GM12878 (cell line): ENCODE results near the gene MGLL. TPM values are rescaled to one million over a fixed set of nuclear protein-coding genes. Genes with fewer than 3 reads are reported as not detected.

Experiments
- ATAC-seq: fragments of 200-7000 bp; cut with Tn5 transposase; 3 replicates; pipeline ENCODE4 v1.9.1; 2020; ENCODE audit warnings: mild to moderate bottlenecking, moderate library complexity
- BruUV-seq: library from RNA; stranded (reverse); fragments of 400-500 nt; replicated peaks from 2 replicates; lab custom pipeline; 2021; lab: Mats Ljungman, UMichigan
- CTCF ChIA-PET: fragments of 300-600 bp; sonication (Branson Sonifier 250); formaldehyde crosslinking; extraction: SDS; loops from one replicate; lab custom pipeline; 2021; ENCODE audit warnings: inconsistent platforms; lab: Yijun Ruan, JAX
- POLR2A ChIA-PET: fragments of 350-600 bp; formaldehyde crosslinking; extraction: SDS; loops from one replicate; lab custom pipeline; 2021; ENCODE audit warnings: inconsistent platforms; lab: Charles Lee
- RAD21 ChIA-PET: fragments of 300-600 bp; sonication (Branson Sonifier 250); formaldehyde crosslinking; loops from one replicate; lab custom pipeline; 2023; ENCODE audit warnings: antibody characterized with exemption; ENCODE audit not compliant: unreplicated experiment; lab: Charles Lee
- SMC1A ChIA-PET: fragments of 300-600 bp; sonication (Branson Sonifier 250); formaldehyde crosslinking; loops from one replicate; lab custom pipeline; 2023; ENCODE audit not compliant: unreplicated experiment, uncharacterized antibody; lab: Charles Lee
- DNase-seq: peaks from one replicate; pipeline ENCODE4 v3.0.0-alpha.2; 2011; ENCODE audit warnings: low read depth, low spot score
- FAIRE-seq: peaks from 3 replicates; lab custom pipeline; 2011; peaks lifted over from hg19 to GRCh38; lab: Jason Lieb, UNC
- H2AFZ ChIP-seq: 2 replicates; pipeline ENCODE4 v1.6.0; 2011; ENCODE audit warnings: low read depth, low read length, control low read depth; ENCODE audit not compliant: control insufficient read depth
- H3K27ac ChIP-seq: 2 replicates; pipeline ENCODE4 v1.5.1; 2011; ENCODE audit warnings: control low read depth; ENCODE audit not compliant: control insufficient read depth, insufficient read depth
- H3K27me3 ChIP-seq, 2 experiments: replicated peaks in 1 of 2; 2 replicates each; pipeline versions ENCODE4 v1.6.0 to v1.6.1; 2011; ENCODE audit warnings: low read length in 1 of 2; ENCODE audit not compliant: control insufficient read depth in 2 of 2, insufficient read depth in 2 of 2
- H3K36me3 ChIP-seq, 2 experiments: 2 replicates each; pipeline ENCODE4 v1.5.1; 2011; ENCODE audit warnings: low read length in 1 of 2; ENCODE audit not compliant: control insufficient read depth in 2 of 2, insufficient read depth in 2 of 2
- H3K4me1 ChIP-seq: 2 replicates; pipeline ENCODE4 v1.6.1; 2011; ENCODE audit warnings: mild to moderate bottlenecking, low read length, moderate library complexity, mixed read lengths; ENCODE audit not compliant: control insufficient read depth, insufficient read depth
- H3K4me2 ChIP-seq: 2 replicates; pipeline ENCODE4 v1.6.0; 2011; ENCODE audit warnings: control low read depth; ENCODE audit not compliant: control insufficient read depth, insufficient read depth
- H3K4me3 ChIP-seq: fragments of 200-600 bp; sonication (generic); 2 replicates; pipeline ENCODE4 v1.5.1; 2016
- H3K79me2 ChIP-seq: 2 replicates; pipeline ENCODE4 v1.6.0; 2011; ENCODE audit warnings: low read length; ENCODE audit not compliant: control insufficient read depth, insufficient read depth
- H3K9ac ChIP-seq: 2 replicates; pipeline ENCODE4 v1.8.0; 2011; ENCODE audit warnings: low read length, control low read depth, mixed read lengths; ENCODE audit not compliant: control insufficient read depth, insufficient read depth
- H3K9me3 ChIP-seq: replicated peaks from 3 replicates; pipeline ENCODE4 v1.5.1; 2011; ENCODE audit warnings: mild to moderate bottlenecking, low read length; ENCODE audit not compliant: control insufficient read depth, insufficient read depth
- H4K20me1 ChIP-seq: 2 replicates; pipeline ENCODE4 v1.6.0; 2011; ENCODE audit not compliant: control insufficient read depth, insufficient read depth
- BCL11A ChIP-seq: IDR thresholded peaks from 2 replicates; pipeline ENCODE4 v1.6.1; 2011; ENCODE audit warnings: low read depth, low read length
- CBX5 ChIP-seq: sonication (generic); IDR thresholded peaks from 2 replicates; pipeline ENCODE4 v1.6.1; 2016; ENCODE audit warnings: low read depth, moderate library complexity, mild to moderate bottlenecking, inconsistent platforms
- CEBPB ChIP-seq, 2 experiments: fragments of 150-350 bp in 1 of 2; IDR thresholded peaks; 2 replicates each; pipeline ENCODE4 v1.6.1; 2012 to 2014; ENCODE audit warnings: low read depth in 2 of 2, low read length in 2 of 2, borderline replicate concordance in 1 of 2, inconsistent platforms in 1 of 2
- EGR1 ChIP-seq, 2 experiments: IDR thresholded peaks; 1 replicate in 1 of 2; 2 replicates in 1 of 2; pipeline ENCODE4 v1.6.1; 2011 to 2012; ENCODE audit warnings: low read depth in 2 of 2, low read length in 2 of 2, borderline replicate concordance in 1 of 2, mild to moderate bottlenecking in 1 of 2, moderate library complexity in 1 of 2
- EP300 ChIP-seq, 2 experiments: fragments of 150-350 bp in 1 of 2; IDR thresholded peaks; 2 replicates each; pipeline ENCODE4 v1.6.1; 2011 to 2012; ENCODE audit warnings: low read depth in 2 of 2, low read length in 2 of 2, borderline replicate concordance in 1 of 2, improper control_type of control experiment in 1 of 2, inconsistent platforms in 1 of 2; ENCODE audit not compliant: control insufficient read depth in 1 of 2
- ESRRA ChIP-seq: IDR thresholded peaks from 2 replicates; pipeline ENCODE4 v1.6.1; 2012; ENCODE audit warnings: mild to moderate bottlenecking, low read length, improper control_type of control experiment
- GATAD2B ChIP-seq: fragments of 450-650 bp; conservative IDR thresholded peaks from 2 replicates; pipeline ENCODE4 v1.6.1; 2017; ENCODE audit warnings: low read depth, mild to moderate bottlenecking, moderate library complexity
- HCFC1 ChIP-seq: fragments of 150-350 bp; IDR thresholded peaks from 2 replicates; pipeline ENCODE4 v1.6.1; 2014; ENCODE audit warnings: low read length
- HDGF ChIP-seq: fragments of 450-650 bp; IDR thresholded peaks from 2 replicates; pipeline ENCODE4 v1.6.1; 2016; ENCODE audit warnings: antibody characterized with exemption
- KLF5 ChIP-seq: fragments of 450-650 bp; IDR thresholded peaks from 2 replicates; pipeline ENCODE4 v1.6.1; 2014; ENCODE audit warnings: mild to moderate bottlenecking; ENCODE audit not compliant: partially characterized antibody
- NFIC ChIP-seq: IDR thresholded peaks from 2 replicates; pipeline ENCODE4 v1.6.1; 2012; ENCODE audit warnings: low read depth, mild to moderate bottlenecking, inconsistent platforms, low read length, moderate library complexity
- RAD21 ChIP-seq: IDR thresholded peaks from 2 replicates; pipeline ENCODE4 v1.6.1; 2011; ENCODE audit warnings: mild to moderate bottlenecking, low read depth, low read length, moderate library complexity; ENCODE audit not compliant: insufficient read depth
- RELA ChIP-seq: fragments of 450-650 bp; IDR thresholded peaks from 2 replicates; pipeline ENCODE4 v1.8.0; 2014; ENCODE audit warnings: borderline replicate concordance; ENCODE audit not compliant: partially characterized antibody
- RUNX3 ChIP-seq: IDR thresholded peaks from 2 replicates; pipeline ENCODE4 v1.6.1; 2012; ENCODE audit warnings: low read length, inconsistent platforms
- WGBS: methylation state at CpG from one replicate; pipeline ENCODE4 v1.1.6; 2016; ENCODE audit warnings: low lambda C conversion rate; ENCODE audit not compliant: insufficient replicate concordance, insufficient coverage; ENCODE audit errors: missing lambda C conversion rate; 5-methylcytosine and 5-hydroxymethylcytosine counted together
- in situ Hi-C: fragments of 300-500 bp; cut with MboI; formaldehyde crosslinking; loops from 9 replicates; pipeline ENCODE4 v1.14.3; 2018; ENCODE audit warnings: mixed read lengths
- intact Hi-C: fragments of 100-400 bp; cut with micrococcal nuclease; formaldehyde crosslinking; loops from one replicate; pipeline ENCODE4 v1.14.2; 2022; ENCODE audit not compliant: unreplicated experiment
- polyA plus RNA-seq, 11 experiments: library from polyadenylated mRNA; depleted of rRNA in 4 of 11; unstranded in 6 of 11; stranded (reverse) in 5 of 11; fragments of >200 nt; fragmentation: Nextera tagmentation in 4 of 11; fragmentation: Illumina TruSeq in 1 of 11; extraction: Ambion mirVana in 4 of 11; extraction: Trizol in 1 of 11; gene quantifications; 1 replicate in 1 of 11; 2 replicates in 10 of 11; pipeline versions ENCODE4 v1.2.1 to v1.2.3, GENCODE V29; 2011 to 2016; ENCODE audit warnings: inconsistent platforms in 2 of 11, missing spikeins in 2 of 11, low read depth in 1 of 11
- total RNA-seq, 4 experiments: library from RNA; depleted of rRNA in 3 of 4; stranded (reverse); fragments of >200 nt in 3 of 4; fragmentation: Illumina TruSeq in 1 of 4; extraction: Trizol in 1 of 4; gene quantifications; 2 replicates each; pipeline versions ENCODE4 v1.2.1 to v1.2.3, GENCODE V29; 2013 to 2021
- TF ChIP-seq, protein P1 (sequence below): fragments of 450-650 bp; IDR thresholded peaks from 2 replicates; pipeline ENCODE4 v1.6.1; 2016; ENCODE audit warnings: mild to moderate bottlenecking, moderate library complexity, borderline replicate concordance
- TF ChIP-seq, protein P2 (sequence below): fragments of 450-650 bp; IDR thresholded peaks from 2 replicates; pipeline ENCODE4 v1.6.1; 2017; ENCODE audit warnings: mild to moderate bottlenecking, moderate library complexity

The MGLL gene
- total and polyA plus RNA-seq, 10 of the 15 experiments (the other 5 are each of a cell fraction or from before 2014, with no cell fraction given), result 44.9 to 177 (median 72.9) TPM

DNA sequence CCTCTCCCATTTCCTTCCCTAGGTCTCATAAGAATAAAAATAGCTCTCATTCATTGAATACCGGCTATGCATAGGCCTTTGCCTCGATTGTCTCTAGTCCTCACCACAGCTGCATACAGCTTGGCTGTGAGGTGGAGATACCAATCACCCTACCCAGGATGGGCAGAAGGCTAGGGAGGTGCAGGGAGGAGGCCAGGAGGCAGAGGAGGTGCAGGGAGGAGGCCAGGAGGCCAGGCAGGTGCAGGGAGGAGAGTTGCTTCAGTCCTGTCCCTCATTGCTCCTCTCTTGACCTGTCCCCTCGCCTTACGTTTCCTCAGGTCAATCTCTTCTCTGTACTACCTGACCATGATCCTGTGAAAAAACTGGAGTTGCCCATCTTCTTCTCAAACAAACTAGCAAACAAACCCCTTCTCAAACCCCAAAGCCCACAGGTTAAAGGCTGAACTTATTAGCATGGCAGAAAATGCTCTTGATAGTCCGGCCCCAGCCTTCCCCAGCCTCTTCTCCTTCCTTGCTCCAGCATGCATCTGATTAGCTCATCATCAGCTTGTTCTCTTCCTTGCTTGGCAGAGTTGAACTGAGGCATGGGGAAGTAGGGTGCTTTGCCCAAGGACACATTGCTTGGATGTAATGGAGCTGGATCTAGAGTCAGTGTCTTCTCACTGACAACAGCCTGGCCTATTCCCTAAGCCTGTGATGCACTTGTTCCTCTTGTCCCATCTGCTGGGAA lies 177.5 kb downstream of the MGLL start:
- 46% methylated on average over 5 of the region's 5 CpGs for WGBS
- ChIA-PET RAD21 (interaction anchor here (3.0 kb wide), 1 partner anchor 70 kb away, joined by 8 read pairs; no protein-coding TSS in a partner anchor), CTCF (interaction anchor here (0.6 to 1.4 kb wide), 5 partner anchors 10 to 326 kb away, joined by 3 to 5 read pairs (median 4); no protein-coding TSS in a partner anchor), SMC1A (interaction anchor here (1.0 to 1.2 kb wide), 2 partner anchors 13 to 189 kb away, joined by 3 read pairs; no protein-coding TSS in a partner anchor), POLR2A (no interaction called here)
- ATAC-seq (no peak), DNase-seq (no peak), FAIRE-seq (no peak)
- no peaks in the 10 kb centered on the region for H3K36me3 ChIP-seq
- H3K4me3 ChIP-seq, result no peak overlapping the region
- no peak overlapping the region for H3K4me2 ChIP-seq
- no peak overlapping the region for H3K27ac ChIP-seq
- no peak overlapping the region for H2AFZ ChIP-seq
- in situ Hi-C loops (no loop called here), intact Hi-C loops (no loop called here)
- no peak overlapping the region for H3K9ac ChIP-seq
- no peaks in the 10 kb centered on the region; a peak in 1 of 4 replicates for H3K27me3 ChIP-seq
- no TSS peak for BruUV-seq
- no peaks in the 10 kb centered on the region for H3K4me1 ChIP-seq
- H4K20me1 ChIP-seq, result no peaks in the 10 kb centered on the region
- no peaks in the 10 kb centered on the region for H3K9me3 ChIP-seq
- no peaks in the 10 kb centered on the region for H3K79me2 ChIP-seq
- no peak for TF ChIP-seq CBX5
- no peak for TF ChIP-seq RAD21
- TF ChIP-seq KLF5, result no peak
- TF ChIP-seq RUNX3, result no peak
- no peak for TF ChIP-seq HCFC1
- no peak for TF ChIP-seq BCL11A
- TF ChIP-seq, protein P1, sequence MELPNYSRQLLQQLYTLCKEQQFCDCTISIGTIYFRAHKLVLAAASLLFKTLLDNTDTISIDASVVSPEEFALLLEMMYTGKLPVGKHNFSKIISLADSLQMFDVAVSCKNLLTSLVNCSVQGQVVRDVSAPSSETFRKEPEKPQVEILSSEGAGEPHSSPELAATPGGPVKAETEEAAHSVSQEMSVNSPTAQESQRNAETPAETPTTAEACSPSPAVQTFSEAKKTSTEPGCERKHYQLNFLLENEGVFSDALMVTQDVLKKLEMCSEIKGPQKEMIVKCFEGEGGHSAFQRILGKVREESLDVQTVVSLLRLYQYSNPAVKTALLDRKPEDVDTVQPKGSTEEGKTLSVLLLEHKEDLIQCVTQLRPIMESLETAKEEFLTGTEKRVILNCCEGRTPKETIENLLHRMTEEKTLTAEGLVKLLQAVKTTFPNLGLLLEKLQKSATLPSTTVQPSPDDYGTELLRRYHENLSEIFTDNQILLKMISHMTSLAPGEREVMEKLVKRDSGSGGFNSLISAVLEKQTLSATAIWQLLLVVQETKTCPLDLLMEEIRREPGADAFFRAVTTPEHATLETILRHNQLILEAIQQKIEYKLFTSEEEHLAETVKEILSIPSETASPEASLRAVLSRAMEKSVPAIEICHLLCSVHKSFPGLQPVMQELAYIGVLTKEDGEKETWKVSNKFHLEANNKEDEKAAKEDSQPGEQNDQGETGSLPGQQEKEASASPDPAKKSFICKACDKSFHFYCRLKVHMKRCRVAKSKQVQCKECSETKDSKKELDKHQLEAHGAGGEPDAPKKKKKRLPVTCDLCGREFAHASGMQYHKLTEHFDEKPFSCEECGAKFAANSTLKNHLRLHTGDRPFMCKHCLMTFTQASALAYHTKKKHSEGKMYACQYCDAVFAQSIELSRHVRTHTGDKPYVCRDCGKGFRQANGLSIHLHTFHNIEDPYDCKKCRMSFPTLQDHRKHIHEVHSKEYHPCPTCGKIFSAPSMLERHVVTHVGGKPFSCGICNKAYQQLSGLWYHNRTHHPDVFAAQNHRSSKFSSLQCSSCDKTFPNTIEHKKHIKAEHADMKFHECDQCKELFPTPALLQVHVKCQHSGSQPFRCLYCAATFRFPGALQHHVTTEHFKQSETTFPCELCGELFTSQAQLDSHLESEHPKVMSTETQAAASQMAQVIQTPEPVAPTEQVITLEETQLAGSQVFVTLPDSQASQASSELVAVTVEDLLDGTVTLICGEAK, result no peak
- TF ChIP-seq HDGF, result no peak
- TF ChIP-seq EGR1 (IDR thresholded peaks at IDR 0.05; ENCODE audit: borderline replicate concordance in 1 of 2, low read depth in 2 of 2, low read length in 2 of 2), result no peak
- no peak for TF ChIP-seq RELA
- TF ChIP-seq NFIC, result no peak
- no peak for TF ChIP-seq GATAD2B
- TF ChIP-seq, protein P2, sequence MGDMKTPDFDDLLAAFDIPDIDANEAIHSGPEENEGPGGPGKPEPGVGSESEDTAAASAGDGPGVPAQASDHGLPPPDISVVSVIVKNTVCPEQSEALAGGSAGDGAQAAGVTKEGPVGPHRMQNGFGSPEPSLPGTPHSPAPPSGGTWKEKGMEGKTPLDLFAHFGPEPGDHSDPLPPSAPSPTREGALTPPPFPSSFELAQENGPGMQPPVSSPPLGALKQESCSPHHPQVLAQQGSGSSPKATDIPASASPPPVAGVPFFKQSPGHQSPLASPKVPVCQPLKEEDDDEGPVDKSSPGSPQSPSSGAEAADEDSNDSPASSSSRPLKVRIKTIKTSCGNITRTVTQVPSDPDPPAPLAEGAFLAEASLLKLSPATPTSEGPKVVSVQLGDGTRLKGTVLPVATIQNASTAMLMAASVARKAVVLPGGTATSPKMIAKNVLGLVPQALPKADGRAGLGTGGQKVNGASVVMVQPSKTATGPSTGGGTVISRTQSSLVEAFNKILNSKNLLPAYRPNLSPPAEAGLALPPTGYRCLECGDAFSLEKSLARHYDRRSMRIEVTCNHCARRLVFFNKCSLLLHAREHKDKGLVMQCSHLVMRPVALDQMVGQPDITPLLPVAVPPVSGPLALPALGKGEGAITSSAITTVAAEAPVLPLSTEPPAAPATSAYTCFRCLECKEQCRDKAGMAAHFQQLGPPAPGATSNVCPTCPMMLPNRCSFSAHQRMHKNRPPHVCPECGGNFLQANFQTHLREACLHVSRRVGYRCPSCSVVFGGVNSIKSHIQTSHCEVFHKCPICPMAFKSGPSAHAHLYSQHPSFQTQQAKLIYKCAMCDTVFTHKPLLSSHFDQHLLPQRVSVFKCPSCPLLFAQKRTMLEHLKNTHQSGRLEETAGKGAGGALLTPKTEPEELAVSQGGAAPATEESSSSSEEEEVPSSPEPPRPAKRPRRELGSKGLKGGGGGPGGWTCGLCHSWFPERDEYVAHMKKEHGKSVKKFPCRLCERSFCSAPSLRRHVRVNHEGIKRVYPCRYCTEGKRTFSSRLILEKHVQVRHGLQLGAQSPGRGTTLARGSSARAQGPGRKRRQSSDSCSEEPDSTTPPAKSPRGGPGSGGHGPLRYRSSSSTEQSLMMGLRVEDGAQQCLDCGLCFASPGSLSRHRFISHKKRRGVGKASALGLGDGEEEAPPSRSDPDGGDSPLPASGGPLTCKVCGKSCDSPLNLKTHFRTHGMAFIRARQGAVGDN, result no peak
- no peak for TF ChIP-seq EP300 (IDR thresholded peaks at IDR 0.05; ENCODE audit: borderline replicate concordance in 1 of 2, control insufficient read depth in 1 of 2, low read depth in 2 of 2, low read length in 2 of 2)
- TF ChIP-seq ESRRA, result no peak
- TF ChIP-seq CEBPB (IDR thresholded peaks at IDR 0.05; ENCODE audit: borderline replicate concordance in 1 of 2, low read depth in 2 of 2, low read length in 2 of 2), result no peak
